Measurements from ENCODE around the gene MYB. TPM values are rescaled to one million over a fixed set of nuclear protein-coding genes. Genes with fewer than 3 reads are reported as not detected.
"Not testable (repeated sequence)": the region's sequence is repeated elsewhere in the genome, so short reads cannot be mapped to it uniquely, and the experiment has no call there.

Gene MYB
- total RNA-seq, 1 experiment from 2014 or later, result 0.12 TPM

DNA sequence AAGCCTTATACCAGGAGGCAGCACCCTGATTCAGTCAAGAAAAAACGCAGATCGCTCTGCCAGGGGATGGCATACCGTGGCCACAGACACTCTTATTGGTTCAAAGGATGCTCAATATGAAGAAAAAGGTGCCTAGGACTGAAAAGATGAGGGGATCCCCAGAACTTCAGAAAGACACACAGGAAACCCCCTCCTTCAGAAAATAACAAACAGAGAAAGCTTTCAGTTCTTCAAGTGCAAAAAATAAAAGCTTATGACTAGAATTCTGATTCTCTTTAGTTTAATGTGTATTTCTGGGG is 17.7 kb upstream of the MYB start:
- no peak for DNase-seq (ENCODE audit: low read depth)

DNA sequence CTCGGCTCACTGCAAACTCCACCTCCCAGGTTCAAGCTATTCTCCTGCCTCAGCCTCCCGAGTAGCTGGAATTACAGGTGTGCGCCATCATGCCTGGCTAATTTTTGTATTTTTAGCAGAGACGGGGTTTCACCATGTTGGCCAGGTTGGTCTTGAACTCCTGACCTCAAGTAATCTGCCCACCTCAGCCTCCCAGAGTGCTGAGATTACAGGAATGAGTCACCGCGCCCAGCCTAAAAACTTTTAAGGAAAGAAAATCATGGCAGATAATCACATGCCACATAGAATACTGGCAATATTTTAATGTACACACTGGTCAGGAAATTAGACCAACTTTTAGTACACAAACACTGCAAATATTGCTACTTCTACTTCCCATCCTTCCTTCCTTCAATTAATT is 16.7 kb upstream of the MYB start:
- not testable (repeated sequence) for DNase-seq (ENCODE audit: low read depth)

DNA sequence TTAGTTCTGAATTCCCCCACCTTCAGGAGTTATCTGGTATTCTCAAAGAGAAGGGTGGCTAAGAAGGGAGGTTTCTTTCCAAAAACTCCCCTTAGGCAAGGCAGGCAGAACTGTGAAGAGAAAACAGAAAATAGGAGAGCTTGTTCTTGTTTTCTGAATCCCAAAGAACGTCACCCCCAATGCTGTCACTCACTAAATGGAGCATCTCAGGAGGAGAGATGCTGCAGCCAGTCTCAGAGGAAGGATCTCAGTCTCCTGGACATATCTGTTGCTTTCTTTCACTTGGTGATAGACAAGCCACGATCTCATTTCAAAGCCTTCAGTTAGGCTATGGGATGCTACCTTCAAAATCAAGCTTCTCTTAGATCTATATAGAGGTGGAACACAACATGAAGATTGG is 16.1 kb upstream of the MYB start:
- no peak for DNase-seq (ENCODE audit: low read depth)

DNA sequence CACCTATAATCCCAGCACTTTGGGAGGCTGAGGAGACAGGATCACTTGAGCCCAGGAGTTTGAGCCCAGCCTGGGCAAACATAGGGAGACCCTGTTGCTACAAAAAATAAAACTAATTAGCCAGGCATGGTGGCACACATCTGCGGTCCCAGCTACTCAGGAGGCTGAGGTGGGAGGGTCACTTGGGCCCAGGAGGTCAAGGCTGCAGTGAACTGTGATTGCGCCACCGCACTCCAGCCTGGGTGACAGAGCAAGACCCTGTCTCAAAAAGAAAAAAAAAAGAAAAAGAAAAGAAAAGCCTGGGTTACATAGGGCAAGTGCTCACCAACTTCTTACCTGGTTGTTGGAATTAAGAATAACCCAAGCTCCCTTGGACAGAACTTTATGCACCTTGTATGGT is 14.6 kb upstream of the MYB start:
- no peak for DNase-seq (ENCODE audit: low read depth)

DNA sequence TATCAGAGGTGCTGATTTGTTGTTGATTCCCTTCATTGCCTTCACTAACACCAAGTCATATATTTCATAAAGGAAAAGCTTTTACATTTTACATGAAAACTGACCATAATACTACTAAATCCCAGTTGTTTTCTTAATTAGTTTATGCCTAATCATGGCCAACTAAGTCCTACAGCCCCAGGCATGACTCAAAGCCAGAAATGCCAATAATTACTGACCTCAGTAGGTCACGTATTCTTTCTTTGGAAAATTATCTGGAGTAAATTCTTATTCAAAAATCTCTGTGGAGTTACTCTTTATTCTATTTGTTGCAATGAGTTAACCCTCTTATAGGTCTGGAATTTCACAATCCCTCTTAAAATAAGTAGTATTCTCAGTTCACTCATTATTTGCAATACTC is 13.5 kb upstream of the MYB start:
- DNase-seq (ENCODE audit: low read depth), result no peak

DNA sequence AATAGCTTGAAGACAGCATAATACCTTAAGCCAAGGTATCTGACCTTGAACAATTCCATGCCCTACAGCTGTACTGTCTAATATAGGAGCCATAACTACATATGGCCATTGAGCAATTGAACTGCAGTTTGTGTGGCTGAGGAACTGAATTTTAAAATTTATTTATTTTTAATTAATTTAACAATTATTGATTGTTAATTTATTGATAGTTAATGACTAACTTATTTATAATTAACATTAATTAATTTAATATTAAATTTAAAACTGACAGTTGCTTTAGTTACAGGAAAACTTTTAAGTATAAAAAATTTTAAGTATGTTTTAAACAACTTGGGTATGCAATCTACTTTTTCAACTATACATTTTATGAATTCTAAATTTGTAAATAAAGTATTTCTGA is 12.3 kb upstream of the MYB start:
- no peak for DNase-seq (ENCODE audit: low read depth)

DNA sequence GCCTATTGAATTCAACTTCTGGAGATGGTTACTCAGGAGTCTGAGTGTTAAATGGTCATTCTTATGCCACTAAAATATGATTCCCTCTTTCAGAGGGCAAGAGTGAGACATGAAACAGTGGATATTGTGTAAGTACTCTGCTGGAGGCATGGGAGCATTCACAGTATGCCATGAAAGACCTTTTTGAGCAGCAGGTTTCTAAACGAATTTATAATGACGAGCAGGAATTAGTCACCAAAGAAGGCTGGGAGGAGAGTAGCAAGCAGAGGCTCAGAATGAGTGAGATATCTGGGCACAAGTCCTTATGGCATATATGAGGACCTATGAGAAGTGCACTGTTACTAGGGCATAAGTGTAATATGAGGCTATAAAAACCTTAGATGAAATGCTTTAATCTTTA is 10.9 kb upstream of the MYB start:
- no peak for DNase-seq (ENCODE audit: low read depth)

DNA sequence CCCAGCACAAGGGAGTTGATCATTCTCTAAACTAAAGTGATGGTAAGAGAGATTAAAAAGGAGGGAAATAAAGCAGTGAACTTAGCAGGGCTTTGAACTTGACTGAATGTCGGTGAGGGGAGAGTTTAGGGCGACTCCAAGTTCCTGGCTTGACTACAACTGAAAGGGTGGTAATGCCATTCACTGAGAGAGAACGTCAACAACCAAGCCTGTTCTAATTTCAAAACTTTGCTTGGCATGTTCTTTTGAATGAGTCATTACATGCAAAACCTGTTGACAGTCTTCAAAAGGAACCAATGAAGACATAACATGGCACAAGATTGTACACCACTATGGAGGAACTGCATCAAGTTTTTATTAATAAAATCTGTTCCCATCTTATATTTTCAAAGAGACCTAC is 10.3 kb upstream of the MYB start:
- DNase-seq (ENCODE audit: low read depth), result no peak

DNA sequence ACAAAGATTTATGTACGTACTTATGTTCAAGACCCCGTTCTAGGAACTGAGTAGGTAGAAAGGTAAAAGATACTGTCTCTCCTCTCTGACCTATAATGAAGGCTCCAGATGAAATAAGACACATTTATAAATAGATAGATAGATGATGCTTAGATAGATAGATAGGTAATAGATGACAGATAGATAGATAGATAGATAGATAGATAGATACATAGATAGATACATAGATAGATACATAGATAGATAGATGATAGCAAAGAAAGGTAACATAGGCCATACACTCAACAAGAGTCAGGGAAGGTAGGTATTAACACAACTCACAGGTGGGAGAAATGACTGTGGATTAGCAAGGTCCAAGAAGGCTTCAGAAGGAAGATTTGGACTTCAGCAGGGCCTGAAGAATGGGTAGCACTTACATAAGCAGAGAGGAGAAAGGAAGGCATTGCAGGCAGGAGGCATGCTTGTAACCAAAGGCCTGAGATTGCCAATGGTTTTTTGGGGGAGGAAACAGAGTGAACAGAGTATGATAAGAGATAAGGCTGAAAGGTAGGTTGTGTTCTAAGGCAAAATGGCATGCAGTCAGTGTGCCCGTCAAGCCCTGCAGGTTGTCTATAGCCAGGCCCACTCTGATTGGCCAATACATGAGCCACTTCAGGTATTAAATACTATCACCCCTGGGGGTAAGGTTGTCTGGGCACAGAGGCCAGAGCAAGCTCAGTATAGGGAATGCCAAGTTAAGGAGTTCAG is 7.7 kb upstream of the MYB start:
- DNase-seq (ENCODE audit: low read depth), result no peak

DNA sequence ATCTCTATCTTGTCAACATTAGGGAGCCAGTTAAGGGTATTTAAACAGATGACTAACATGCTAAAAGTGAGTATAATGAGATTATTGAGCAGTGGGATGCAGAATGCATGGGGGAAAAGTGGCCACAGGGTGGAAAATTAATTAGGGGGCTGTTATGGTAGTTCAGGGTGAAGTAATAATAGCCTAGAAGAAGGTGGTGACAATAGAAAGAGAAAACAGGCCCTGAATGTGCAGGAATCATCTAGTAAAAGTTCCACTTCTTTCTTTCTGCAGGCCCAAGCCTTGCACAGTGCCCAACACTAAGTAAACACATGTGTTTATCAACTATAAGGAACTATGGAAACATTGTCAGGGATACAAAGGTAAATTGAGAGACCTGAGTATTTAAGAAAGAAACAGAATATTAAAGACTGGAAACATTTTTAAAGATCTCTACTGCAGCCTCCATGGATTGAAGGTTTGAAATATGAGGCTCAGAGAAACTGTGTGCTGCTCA is 7.1 kb upstream of the MYB start:
- no peak for DNase-seq (ENCODE audit: low read depth)

DNA sequence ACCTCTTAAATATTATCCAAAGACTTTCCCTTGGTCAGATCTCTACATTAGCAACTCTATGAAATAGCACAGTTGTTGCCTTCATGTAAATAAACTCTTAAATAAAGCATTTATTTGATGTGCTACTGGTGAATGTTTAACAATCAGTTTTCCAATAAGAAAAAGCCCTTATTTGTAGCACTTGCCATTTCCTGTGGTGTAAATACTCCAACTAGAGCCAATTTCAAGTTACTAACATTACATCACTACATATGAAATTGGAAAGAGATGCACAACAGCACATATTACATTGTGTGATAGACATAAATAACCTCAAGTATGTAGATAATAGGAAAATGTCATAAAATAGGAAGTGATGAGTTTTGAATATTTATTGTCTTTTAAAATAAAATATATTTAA is 5.0 kb upstream of the MYB start:
- DNase-seq (ENCODE audit: low read depth), result no peak

DNA sequence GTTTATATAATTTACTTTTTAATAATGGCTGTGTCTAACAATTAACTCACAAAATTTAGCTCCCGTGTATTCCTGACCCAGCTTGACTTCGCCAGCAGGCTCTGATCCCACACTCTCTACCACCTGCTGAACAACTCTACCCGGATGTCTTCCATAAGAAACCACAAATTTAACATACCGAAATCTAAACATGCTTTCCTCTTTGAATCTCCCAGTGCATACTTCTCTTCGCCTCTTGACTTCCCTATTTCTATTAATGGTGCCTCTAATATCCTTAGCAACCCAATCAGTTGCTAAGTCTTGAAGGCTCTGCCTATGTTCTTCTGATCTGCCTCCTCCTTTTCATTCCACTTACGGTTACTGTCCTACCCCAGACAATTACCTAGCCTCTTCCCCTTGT is 4.6 kb upstream of the MYB start:
- DNase-seq (ENCODE audit: low read depth), result no peak

DNA sequence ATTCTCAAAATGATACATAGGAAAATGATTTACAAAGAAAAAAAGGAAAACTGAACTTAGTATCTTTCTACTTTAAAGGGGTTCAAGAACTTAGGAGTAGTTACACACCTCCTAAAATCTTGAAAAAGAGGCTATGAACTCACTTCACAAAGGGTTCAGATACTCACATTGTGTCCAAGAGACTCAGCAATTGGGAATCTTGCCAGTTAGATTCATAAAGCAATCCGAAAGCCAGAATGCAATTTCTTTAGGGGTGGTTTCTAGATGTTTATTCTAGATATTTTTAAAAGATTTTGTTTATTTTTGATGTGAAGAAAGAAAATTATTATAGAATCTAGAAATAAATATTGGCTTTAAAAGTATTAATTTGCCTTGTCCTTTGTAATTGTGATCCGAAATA is 1.7 kb upstream of the MYB start:
- DNase-seq (ENCODE audit: low read depth), result no peak

DNA sequence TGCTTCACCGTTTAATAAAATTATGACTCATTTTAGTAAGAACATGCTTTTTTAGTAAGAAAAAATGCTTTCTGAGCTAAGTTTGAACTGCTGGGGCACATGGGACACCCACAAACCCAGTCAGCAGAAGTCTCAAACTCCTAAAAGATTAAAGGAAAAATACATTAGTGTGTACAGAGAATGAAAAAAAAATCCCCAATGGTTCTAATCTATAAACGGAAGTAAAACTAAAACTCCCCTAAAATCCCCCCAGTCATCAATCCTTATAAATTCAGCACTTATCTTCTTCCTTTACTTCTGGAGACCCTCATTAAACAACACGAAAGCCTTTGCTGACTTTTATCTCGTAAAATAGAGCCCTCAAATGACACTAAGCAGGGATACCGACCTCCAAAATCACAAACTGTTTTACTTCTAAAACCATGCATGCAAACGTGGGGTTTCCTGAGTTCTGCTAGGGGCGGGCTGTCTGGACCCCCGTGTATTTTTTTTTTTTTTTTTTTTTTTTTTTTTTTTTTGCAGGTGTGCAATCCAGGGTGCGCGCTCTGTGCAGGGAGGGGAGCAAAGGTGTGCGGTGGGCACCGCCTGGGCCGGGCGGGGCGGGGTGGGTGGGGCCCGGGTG is 1.1 kb upstream of the MYB start:
- no peak for DNase-seq (ENCODE audit: low read depth)

DNA sequence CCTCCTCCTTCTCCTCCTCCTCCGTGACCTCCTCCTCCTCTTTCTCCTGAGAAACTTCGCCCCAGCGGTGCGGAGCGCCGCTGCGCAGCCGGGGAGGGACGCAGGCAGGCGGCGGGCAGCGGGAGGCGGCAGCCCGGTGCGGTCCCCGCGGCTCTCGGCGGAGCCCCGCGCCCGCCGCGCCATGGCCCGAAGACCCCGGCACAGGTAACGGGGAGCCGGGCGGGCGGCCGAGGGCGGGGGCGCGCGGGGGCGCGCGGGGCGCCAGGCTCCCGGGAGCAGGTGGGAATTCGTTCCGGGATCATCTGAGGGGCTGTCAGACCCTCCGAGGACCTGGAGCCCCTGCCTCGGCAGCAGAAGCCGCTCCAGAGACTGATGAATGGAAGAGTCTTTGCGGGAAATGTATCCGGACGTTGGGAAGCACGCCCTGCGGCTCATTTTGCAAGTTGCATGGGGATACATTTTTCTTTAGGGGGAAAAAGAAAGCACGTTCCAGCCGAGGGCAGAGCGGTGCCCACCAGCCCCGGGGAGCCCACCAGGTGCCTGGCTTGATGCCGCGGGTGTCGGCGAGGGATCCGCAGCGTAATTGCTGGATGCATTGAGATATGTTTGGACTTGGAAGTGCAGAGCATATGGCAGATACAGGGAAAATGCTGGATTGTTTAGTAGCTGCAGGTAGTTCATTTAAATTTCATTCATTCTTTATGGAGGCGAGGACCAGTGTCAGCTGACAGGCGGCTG is 394 bp downstream of the MYB start:
- DNase-seq (ENCODE audit: low read depth), result no peak

DNA sequence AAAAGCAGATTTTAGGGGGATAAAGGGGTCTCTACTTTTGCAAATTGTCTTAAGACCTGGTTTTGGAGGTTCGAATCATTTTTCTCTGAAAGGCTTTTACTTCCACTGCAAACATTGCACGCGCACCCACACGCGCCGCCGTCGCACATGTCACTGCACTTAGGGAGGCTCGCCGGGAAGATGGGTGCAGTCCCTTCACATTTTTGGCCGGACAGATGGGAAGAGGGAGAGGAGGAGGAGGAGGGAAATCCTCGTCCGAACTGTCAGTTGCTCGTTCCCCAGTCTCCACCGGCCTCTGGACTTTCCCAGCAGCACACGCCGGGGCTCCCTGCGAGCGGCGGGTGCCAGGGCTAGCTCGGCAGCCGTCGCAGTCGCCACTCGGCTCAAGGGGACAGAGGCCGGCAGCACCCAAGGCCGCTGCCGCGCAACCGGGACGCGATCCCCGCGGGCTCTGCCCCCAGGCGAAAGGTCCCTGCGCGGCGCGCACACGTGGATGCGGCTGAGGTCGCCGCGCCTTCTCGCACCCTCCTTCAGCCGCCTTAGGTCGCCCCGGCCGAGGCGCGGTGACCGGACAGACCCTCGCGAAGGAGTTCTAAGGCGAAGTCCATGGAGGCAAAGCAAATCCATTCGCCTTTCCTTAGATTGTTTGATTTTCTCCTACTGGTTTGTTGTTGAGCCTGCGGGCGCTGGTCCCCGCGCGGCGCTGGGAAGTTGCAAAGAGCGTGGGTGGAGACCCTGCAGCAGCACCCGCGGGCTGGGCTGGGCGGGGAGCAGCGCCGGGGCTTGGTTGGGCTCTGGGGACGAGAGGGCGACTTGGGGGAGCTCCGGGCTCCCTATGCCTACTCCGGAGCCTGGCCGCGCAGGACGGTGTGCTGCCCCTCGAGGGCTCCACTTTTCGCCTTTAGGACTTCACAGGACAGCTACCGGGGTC is 1.2 kb downstream of the MYB start:
- DNase-seq (ENCODE audit: low read depth), result no peak

DNA sequence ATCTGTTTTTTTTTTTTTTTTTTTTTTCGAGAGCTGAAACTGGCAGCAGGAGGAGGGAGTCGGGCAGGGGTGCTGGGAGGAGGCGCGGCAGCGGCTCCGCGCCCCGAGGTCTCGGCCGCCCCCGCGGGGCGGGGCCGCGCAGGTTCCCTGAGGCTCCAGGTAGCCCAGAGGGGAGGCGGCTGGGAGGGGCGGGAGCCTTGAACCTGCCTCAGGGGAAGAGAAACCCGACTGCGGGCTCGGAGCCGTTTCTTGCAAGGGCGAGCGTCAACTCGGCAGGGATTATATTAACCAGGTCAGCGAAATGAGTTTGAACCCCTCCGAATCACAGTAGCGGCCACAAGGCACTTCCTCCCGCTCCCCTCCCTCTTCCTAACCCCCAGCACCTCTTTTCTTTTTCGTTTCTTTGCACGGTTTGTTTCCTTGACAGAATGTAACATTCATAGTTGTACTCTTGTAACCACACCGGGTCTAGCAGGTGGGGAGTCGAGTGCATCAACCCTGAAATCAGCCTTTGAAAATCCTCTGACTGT is 2.0 kb downstream of the MYB start:
- no peak for DNase-seq (ENCODE audit: low read depth)

DNA sequence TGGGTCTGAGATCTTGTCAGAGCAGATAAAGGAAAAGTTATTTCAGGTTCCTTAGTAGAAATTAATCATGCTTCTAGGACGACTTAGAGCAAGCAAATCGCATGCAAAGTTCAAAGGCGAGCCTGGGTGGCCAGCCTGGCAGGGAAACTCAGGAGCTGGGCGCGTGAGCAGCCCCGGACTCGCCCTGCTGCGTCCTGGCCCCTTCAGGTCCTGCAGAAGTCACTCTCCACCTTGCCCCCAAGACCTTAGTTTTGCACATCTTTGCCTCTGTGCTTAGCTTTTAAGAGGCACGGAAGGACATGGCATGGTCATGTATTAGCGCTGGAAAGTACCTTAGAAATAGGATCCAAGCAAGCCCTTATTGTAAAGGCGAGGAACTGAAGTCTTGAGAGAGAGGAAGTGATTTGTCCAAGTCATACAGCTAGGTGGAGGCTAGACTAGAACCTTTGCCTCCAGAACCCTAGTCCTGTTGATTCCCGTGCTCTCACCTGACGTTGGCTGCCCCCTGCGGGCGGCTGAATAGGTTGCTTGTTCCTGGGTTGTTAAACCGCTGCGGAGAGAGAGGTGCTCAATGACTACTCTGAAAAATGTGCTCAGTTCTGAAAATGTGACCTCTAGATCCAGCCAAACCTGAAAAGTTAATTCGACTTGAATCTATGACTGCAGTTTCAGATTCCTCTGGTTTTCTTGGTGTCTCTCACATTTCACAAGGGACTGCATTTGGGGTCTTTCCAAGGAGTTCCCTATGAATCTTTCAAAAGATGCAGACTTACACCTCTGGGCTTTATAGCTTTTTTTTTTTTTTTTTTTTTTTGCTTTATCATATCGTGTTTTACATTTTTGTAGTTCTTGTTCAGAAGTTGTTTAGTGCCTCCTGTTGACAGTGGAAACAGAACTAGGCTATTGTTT is 2.7 kb downstream of the MYB start:
- DNase-seq (ENCODE audit: low read depth), result no peak

DNA sequence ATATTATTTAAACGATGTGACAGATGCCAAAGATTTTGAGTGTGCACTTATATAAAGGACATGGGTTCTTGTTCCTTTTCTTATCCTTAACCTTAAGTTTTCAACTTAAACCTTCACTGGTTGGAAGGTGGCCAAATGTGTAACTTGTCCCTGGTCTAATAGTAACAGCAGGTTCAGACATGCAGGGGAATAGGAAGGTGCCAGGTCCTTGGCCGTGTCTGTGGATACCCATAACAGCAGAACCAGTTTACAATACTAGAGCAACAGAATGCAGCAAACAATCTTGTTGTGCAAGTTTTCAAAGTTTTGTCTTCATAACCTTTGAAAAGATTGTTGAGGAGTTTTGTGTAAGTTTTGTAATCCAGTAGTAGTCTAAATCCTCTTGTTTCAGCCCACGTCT is 4.4 kb downstream of the MYB start:
- DNase-seq (ENCODE audit: low read depth), result no peak

DNA sequence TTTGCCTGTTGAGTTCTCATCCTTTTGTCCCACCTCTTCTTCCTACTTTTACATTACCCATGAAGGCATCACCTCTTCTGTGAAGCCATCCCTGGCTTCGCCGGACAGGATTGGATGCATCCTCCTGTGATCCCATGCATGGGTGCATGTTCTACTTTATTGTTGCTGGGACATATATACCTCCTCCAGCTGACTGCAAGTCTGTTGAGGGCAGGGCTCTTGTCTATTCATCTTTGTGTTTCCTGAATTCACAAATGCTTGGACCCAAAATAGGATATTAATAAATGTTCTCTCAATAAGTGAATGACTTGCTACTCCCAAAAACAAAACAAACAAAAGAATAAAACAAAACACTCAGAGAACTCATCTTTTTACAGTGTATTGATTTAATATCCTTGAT is 5.1 kb downstream of the MYB start:
- no peak for DNase-seq (ENCODE audit: low read depth)

DNA sequence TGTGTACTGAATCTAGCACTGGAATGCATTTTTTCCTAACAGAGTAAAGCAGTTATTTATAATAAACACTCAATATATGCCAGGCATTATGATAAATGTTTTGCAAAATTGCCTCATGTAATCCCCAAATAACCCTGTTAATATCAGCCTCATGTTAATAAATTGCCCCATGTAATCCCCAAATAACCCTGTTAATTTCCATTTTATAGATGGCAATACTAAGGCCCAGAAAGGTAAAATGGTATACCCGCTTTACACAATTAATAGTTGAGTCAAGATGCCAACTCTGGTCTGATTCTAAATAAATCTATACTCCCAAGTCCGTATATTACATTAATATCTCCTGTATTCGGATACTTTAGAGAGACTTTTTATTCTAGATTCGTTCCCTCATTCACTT is 6.3 kb downstream of the MYB start:
- DNase-seq (ENCODE audit: low read depth), result no peak

Data from RPMI7951 (cell line).